ENCODE data around the gene PPP1R14B. TPM values are rescaled to one million over a fixed set of nuclear protein-coding genes. Genes with fewer than 3 reads are reported as not detected.

The PPP1R14B gene
- total and polyA plus RNA-seq, 2 donors (not counting 3 experiments of a cell fraction or from before 2014, with no cell fraction given): 308 to 431 TPM

DNA sequence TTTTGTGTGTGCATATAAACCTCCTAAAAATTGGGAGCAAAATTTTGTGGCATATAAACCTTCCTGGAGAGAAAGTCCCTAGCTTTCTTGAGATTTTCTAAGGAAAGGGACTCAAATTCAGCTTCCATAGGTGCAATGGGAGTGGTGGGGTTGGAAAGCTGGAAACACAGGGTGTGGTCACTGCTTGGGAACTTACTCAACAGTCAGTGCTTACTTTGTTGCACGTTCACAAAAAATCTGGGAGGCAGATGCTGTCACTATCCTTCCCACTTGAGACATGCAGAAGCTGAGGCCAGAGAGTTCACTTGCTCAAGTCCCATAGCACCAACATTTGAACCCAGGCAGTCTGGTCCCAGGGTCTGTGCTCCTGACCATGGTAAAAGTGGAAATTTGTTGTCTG lies 49.5 kb upstream of the PPP1R14B start:
- no peak for FAIRE-seq
- no peak overlapping the region for H3K4me3 ChIP-seq (replicated peaks in 1 of 3; ENCODE audit: insufficient read depth in 1 of 3, low read depth in 1 of 3, low read length in 3 of 3)
- POLR2A ChIA-PET: no interaction called here
- H3K79me2 ChIP-seq (ENCODE audit: control insufficient read depth, insufficient read depth, low read length): no peaks in the 10 kb centered on the region
- H4K20me1 ChIP-seq (replicated peaks; ENCODE audit: control insufficient read depth, extremely low read depth, insufficient read depth, low read length): no peaks in the 10 kb centered on the region
- no peaks in the 10 kb centered on the region for H3K36me3 ChIP-seq (ENCODE audit: control insufficient read depth in 2 of 2, extremely low read depth in 1 of 2, insufficient read depth in 2 of 2, low read length in 2 of 2)
- H3K9me3 ChIP-seq (replicated peaks; ENCODE audit: control insufficient read depth, insufficient read depth, low read length): no peaks in the 10 kb centered on the region
- TF ChIP-seq POLR2A (IDR thresholded peaks at IDR 0.05; ENCODE audit: low read depth, low read length) (no peak), GATA2 (IDR thresholded peaks at IDR 0.05; ENCODE audit: insufficient read depth, insufficient read length, low read depth, low read length) (no peak), FOS (IDR thresholded peaks at IDR 0.05; ENCODE audit: borderline replicate concordance, insufficient read depth, low read length) (no peak), EZH2 (IDR thresholded peaks at IDR 0.05; ENCODE audit: borderline replicate concordance, low read depth, low read length, severe bottlenecking) (no peak), JUN (IDR thresholded peaks at IDR 0.05; ENCODE audit: borderline replicate concordance, insufficient read depth, insufficient read length, low read depth) (no peak), MYC (IDR thresholded peaks at IDR 0.05; ENCODE audit: low read depth, low read length) (no peak), POLR2AphosphoS5 (IDR thresholded peaks at IDR 0.05; ENCODE audit: insufficient read depth, low read depth, low read length) (no peak)
- TF ChIP-seq, protein P1, sequence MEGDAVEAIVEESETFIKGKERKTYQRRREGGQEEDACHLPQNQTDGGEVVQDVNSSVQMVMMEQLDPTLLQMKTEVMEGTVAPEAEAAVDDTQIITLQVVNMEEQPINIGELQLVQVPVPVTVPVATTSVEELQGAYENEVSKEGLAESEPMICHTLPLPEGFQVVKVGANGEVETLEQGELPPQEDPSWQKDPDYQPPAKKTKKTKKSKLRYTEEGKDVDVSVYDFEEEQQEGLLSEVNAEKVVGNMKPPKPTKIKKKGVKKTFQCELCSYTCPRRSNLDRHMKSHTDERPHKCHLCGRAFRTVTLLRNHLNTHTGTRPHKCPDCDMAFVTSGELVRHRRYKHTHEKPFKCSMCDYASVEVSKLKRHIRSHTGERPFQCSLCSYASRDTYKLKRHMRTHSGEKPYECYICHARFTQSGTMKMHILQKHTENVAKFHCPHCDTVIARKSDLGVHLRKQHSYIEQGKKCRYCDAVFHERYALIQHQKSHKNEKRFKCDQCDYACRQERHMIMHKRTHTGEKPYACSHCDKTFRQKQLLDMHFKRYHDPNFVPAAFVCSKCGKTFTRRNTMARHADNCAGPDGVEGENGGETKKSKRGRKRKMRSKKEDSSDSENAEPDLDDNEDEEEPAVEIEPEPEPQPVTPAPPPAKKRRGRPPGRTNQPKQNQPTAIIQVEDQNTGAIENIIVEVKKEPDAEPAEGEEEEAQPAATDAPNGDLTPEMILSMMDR (IDR thresholded peaks at IDR 0.05; ENCODE audit: extremely low read depth in 1 of 2, insufficient read depth in 1 of 2, low read depth in 1 of 2, low read length in 2 of 2): no peak
- TF ChIP-seq, protein P2, sequence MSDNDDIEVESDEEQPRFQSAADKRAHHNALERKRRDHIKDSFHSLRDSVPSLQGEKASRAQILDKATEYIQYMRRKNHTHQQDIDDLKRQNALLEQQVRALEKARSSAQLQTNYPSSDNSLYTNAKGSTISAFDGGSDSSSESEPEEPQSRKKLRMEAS (IDR thresholded peaks at IDR 0.05; ENCODE audit: insufficient read depth, insufficient read length): no peak
- H3K27ac ChIP-seq (ENCODE audit: insufficient read depth, low read depth, low read length): no peak overlapping the region
- no peak for DNase-seq (ENCODE audit: low read depth, low spot score)
- no peaks in the 10 kb centered on the region for H3K9me1 ChIP-seq (replicated peaks; ENCODE audit: control insufficient read depth, extremely low read depth, insufficient read depth, low read length)
- peaks cover 57 to 86% of the 10 kb centered on the region in 2 experiments for H3K27me3 ChIP-seq (ENCODE audit: control insufficient read depth in 2 of 2, insufficient read depth in 2 of 2, low read length in 2 of 2)
- no TSS peak for BruUV-seq (replicated peaks)
- H3K4me1 ChIP-seq (ENCODE audit: control insufficient read depth, extremely low read depth, insufficient read depth, low read length): peaks cover 17% of the 10 kb centered on the region
- no peak overlapping the region for H3K4me2 ChIP-seq (ENCODE audit: insufficient read depth, low read length)
- CTCF ChIA-PET: interaction anchor here (1.7 kb wide), 1 partner anchor 92 kb away, joined by 6 read pairs; no protein-coding TSS in a partner anchor
- dilution Hi-C loops (cut with MboI; ENCODE audit: extremely low pct_ligation_motif_present, low sequenced_read_pairs) (no loop called here), intact Hi-C loops (cut with micrococcal nuclease) (no loop called here)
- H2AFZ ChIP-seq (ENCODE audit: low read depth, low read length): no peak overlapping the region
- H3K9ac ChIP-seq (replicated peaks; ENCODE audit: extremely low read depth, insufficient read depth, low read length): no peak overlapping the region
